Coronary artery (tissue), 2 donors: ENCODE results near the gene ESAM.
A peak's percentile ranks its signal among the peaks of the same experiment; 100 is the strongest.

Experiments used
- DNase-seq: peaks from one replicate; pipeline ENCODE4 v3.0.0-alpha.2; 2017; ENCODE audit warnings: low spot score
- H3K27ac ChIP-seq, 2 donors: fragments of 200-600 bp; sonication (generic); one replicate each; pipeline ENCODE4 v1.5.1; 2016 to 2019
- H3K4me3 ChIP-seq: fragments of 200-600 bp; sonication (generic); 2 replicates; pipeline ENCODE4 v1.5.1; 2016; ENCODE audit warnings: mild to moderate bottlenecking, moderate library complexity
- CTCF ChIP-seq: fragments of 200-600 bp; sonication (generic); IDR thresholded peaks from one replicate; pipeline ENCODE4 v1.5.1; 2019; ENCODE audit warnings: antibody characterized with exemption

Gene ESAM

GRCh38 chr11:124756033-124756752 lies 5.9 kb downstream of the ESAM start:
- Histone ChIP-seq H3K27ac (peak overlapping the region in 1 of 2 donors; percentile 50), H3K4me3 (peak overlapping the region; percentile 2)
- DNase-seq, result no peak
- TF ChIP-seq CTCF, result no peak

DNA sequence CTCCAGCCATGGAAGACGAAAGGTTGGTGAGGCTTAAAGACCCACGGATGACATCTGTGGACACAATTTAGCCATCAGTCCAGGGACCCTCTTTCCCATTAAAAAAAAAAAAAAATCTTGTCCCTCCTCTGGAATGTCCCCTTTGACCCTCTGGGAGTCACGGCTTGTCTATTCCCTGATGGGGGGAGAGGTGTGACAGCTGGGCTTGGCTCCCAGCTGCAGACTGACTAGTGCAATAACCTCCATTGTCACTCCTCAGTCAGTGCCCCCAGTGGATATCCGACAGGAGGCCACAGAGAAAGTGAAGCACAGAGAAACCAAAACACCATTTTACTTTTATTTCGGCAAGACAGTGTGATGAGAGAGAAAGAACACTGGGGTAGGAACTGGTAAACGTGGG lies 7.4 kb downstream of the ESAM start:
- H3K4me3 ChIP-seq, result no peak overlapping the region
- H3K27ac ChIP-seq, result peak overlapping the region in 1 of 2 donors; percentile 65
- no peak for DNase-seq
- TF ChIP-seq CTCF, result no peak

DNA sequence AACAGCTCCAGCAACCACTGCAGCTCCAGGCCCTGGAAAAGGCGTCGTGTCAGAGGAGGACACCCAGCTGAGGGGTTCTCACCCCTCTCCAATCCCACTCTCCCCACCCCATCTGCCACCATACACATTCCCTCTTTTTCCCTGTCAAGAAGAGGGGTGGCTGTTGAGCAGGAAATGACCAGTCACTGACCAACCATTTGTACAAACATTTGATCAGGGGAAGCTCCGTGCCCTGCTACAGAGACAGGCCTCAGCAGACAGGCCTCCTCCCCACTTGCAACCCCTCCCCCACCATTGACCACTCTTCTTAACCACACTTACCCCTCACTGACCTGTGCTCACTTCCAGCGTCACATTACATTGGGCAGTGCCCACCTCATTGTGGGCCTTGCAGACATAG lies 7.8 kb downstream of the ESAM start:
- Histone ChIP-seq H3K27ac (peak overlapping the region in 1 of 2 donors; percentile 65), H3K4me3 (no peak overlapping the region)
- no peak for DNase-seq
- no peak for TF ChIP-seq CTCF

- TF ChIP-seq CTCF, result no peak
These were observed 8.5 kb downstream of the ESAM start for GRCh38 chr11:124753624-124754023.

DNA sequence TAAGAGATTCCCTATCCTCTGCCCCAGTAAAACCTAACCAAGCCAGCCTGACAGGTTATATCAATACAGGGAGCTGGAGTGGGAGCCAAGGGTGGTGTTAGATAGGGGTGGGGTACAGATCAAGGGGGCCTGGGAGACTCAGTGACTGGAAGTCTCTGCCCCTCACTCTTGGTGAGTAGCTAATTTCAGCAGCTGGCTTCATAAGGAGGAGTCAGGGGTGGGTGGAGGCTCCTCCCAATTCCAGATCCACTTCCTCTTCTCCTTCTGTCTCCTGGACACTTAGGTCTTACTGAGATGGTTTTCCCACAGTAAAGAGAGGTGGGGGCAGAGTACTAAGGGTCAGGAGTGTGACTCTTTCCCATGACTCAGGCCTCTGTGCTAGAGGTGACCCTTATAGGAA lies 8.9 kb downstream of the ESAM start:
- DNase-seq, result no peak
- no peak overlapping the region for H3K4me3 ChIP-seq
- no peak for TF ChIP-seq CTCF
- peak overlapping the region in 1 of 2 donors; percentile 65 for H3K27ac ChIP-seq

More at GRCh38 chr11:124753624-124754023, 8.5 kb downstream of the ESAM start:
- DNase-seq, result no peak
- H3K27ac ChIP-seq, result peak overlapping the region in 1 of 2 donors; percentile 65
- H3K4me3 ChIP-seq, result no peak overlapping the region

DNA sequence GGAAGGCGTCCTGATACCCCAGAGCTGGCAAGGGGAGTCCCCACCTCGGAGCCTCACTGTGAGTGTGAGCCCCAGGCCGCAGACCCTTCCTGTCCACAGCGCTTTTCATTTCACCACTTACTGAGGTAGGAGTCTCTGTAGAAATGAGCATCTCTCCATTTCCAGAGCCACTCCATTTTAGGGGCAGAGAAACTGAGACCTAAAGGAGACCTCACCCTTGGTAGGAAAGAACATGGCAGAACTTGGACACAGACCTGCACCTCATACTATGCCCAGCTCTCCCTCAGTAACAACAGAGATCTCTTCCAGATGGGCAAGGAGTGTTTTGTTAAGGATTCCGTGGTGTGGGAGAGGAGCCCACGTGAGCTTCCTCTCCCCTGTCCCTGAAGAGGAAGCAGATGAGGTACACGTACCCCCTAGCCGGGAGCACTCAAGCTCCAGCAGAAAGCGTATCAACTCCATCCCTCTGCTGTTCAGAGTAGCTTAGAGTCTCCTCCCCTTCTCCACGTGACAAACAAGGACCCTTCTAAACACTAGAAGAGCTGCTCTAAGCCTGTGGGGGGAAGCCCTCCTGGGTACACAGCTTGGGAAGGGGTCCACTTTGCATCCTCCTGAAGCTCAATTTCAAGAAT lies 9.5 kb downstream of the ESAM start:
- TF ChIP-seq CTCF, result no peak
- Histone ChIP-seq H3K4me3 (no peak overlapping the region), H3K27ac (no peak overlapping the region)
- no peak for DNase-seq
